GM12878 (cell line): ENCODE measurements around the gene GSTP1.

ENCODE experiments used
- BCL3 ChIP-seq: IDR thresholded peaks from 2 replicates; pipeline ENCODE4 v1.6.1; 2011; ENCODE audit warnings: borderline replicate concordance, low read depth, mild to moderate bottlenecking, moderate library complexity, low read length; ENCODE audit not compliant: insufficient read depth, poor library complexity, severe bottlenecking
- BHLHE40 ChIP-seq, 2 experiments: fragments of 450-650 bp in 1 of 2; IDR thresholded peaks; 2 replicates each; pipeline ENCODE4 v1.6.1; 2011 to 2017; ENCODE audit warnings: low read depth in 2 of 2, borderline replicate concordance in 1 of 2, improper control_type of control experiment in 1 of 2, low read length in 1 of 2, mild to moderate bottlenecking in 1 of 2
- CTCF ChIP-seq, 3 experiments: IDR thresholded peaks in 2 of 3; conservative IDR thresholded peaks in 1 of 3; 2 replicates each; pipeline ENCODE4 v1.5.1; 2011; ENCODE audit warnings: low read depth in 3 of 3, low read length in 3 of 3, mild to moderate bottlenecking in 3 of 3, control low read depth in 2 of 3, moderate library complexity in 2 of 3, inconsistent platforms in 1 of 3, mixed read lengths in 1 of 3; ENCODE audit not compliant: control insufficient read depth in 2 of 3, insufficient read depth in 1 of 3; ENCODE audit errors: extremely low read depth in 1 of 3
- KDM1A ChIP-seq: fragments of 200-600 bp; sonication (generic); IDR thresholded peaks from 2 replicates; pipeline ENCODE4 v1.6.1; 2016; ENCODE audit warnings: borderline replicate concordance
- SREBF2 ChIP-seq: IDR thresholded peaks from 2 replicates; pipeline ENCODE4 v1.6.1; 2012; ENCODE audit warnings: mild to moderate bottlenecking, low read length
- SUZ12 ChIP-seq: fragments of 200-600 bp; sonication (generic); IDR thresholded peaks from one replicate; pipeline ENCODE4 v1.6.1; 2018; ENCODE audit warnings: antibody characterized with exemption, mild to moderate bottlenecking; ENCODE audit not compliant: unreplicated experiment
- ZBED1 ChIP-seq: IDR thresholded peaks from 2 replicates; pipeline ENCODE4 v1.6.1; 2016; ENCODE audit warnings: borderline replicate concordance
- TF ChIP-seq, protein P1 (sequence below): fragments of 450-650 bp; IDR thresholded peaks from 2 replicates; pipeline ENCODE4 v1.6.1; 2016; ENCODE audit warnings: mild to moderate bottlenecking

DNA sequence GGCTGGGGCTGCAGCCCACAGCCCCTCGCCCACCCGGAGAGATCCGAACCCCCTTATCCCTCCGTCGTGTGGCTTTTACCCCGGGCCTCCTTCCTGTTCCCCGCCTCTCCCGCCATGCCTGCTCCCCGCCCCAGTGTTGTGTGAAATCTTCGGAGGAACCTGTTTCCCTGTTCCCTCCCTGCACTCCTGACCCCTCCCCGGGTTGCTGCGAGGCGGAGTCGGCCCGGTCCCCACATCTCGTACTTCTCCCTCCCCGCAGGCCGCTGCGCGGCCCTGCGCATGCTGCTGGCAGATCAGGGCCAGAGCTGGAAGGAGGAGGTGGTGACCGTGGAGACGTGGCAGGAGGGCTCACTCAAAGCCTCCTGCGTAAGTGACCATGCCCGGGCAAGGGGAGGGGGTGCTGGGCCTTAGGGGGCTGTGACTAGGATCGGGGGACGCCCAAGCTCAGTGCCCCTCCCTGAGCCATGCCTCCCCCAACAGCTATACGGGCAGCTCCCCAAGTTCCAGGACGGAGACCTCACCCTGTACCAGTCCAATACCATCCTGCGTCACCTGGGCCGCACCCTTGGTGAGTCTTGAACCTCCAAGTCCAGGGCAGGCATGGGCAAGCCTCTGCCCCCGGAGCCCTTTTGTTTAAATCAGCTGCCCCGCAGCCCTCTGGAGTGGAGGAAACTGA, 731 bp downstream of the GSTP1 start:
- no peak for TF ChIP-seq BHLHE40 (IDR thresholded peaks at IDR 0.05; ENCODE audit: borderline replicate concordance in 1 of 2, low read depth in 2 of 2, low read length in 1 of 2)
- no peak for TF ChIP-seq KDM1A
- no peak for TF ChIP-seq SREBF2
- TF ChIP-seq BCL3, result no peak
- no peak for TF ChIP-seq CTCF (IDR thresholded peaks at IDR 0.05 in 2 of 3, conservative IDR thresholded peaks at IDR 0.05 in 1 of 3; ENCODE audit: control insufficient read depth in 2 of 3, extremely low read depth in 1 of 3, insufficient read depth in 1 of 3, low read depth in 3 of 3, low read length in 3 of 3)
- no peak for TF ChIP-seq ZBED1
- no peak for TF ChIP-seq SUZ12
- TF ChIP-seq, protein P1, sequence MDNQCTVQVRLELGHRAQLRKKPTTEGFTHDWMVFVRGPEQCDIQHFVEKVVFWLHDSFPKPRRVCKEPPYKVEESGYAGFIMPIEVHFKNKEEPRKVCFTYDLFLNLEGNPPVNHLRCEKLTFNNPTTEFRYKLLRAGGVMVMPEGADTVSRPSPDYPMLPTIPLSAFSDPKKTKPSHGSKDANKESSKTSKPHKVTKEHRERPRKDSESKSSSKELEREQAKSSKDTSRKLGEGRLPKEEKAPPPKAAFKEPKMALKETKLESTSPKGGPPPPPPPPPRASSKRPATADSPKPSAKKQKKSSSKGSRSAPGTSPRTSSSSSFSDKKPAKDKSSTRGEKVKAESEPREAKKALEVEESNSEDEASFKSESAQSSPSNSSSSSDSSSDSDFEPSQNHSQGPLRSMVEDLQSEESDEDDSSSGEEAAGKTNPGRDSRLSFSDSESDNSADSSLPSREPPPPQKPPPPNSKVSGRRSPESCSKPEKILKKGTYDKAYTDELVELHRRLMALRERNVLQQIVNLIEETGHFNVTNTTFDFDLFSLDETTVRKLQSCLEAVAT, result no peak
